Effector memory CD4-positive, alpha-beta T cell (primary cell): ENCODE results near the gene COX11.
A peak's percentile ranks its signal among the peaks of the same experiment; 100 is the strongest.

Experiments used
- DNase-seq, 3 donors: peaks; one replicate each; pipeline ENCODE4 v3.0.0-alpha.2; 2020
- H3K27ac ChIP-seq: 2 replicates; pipeline ENCODE4 v1.7.0; 2013; ENCODE audit warnings: mild to moderate bottlenecking, low read length, moderate library complexity; ENCODE audit not compliant: insufficient read depth, poor library complexity, severe bottlenecking
- H3K27me3 ChIP-seq: replicated peaks from 2 replicates; pipeline ENCODE4 v1.7.0; 2013; ENCODE audit warnings: mild to moderate bottlenecking, low read length; ENCODE audit not compliant: insufficient read depth, control insufficient read depth, poor library complexity, severe bottlenecking
- H3K36me3 ChIP-seq: 2 replicates; pipeline ENCODE4 v1.7.0; 2013; ENCODE audit warnings: mild to moderate bottlenecking, low read length, moderate library complexity; ENCODE audit not compliant: control insufficient read depth, insufficient read depth
- H3K4me1 ChIP-seq: 2 replicates; pipeline ENCODE4 v1.7.0; 2013; ENCODE audit warnings: low read length, mild to moderate bottlenecking; ENCODE audit not compliant: control insufficient read depth, insufficient read depth, poor library complexity, severe bottlenecking
- H3K4me3 ChIP-seq: 2 replicates; pipeline ENCODE4 v1.7.0; 2013; ENCODE audit warnings: low read length, low read depth, mild to moderate bottlenecking; ENCODE audit not compliant: insufficient read depth, poor library complexity, severe bottlenecking
- H3K9me3 ChIP-seq: 2 replicates; pipeline ENCODE4 v1.7.0; 2013; ENCODE audit warnings: mild to moderate bottlenecking, low read length, moderate library complexity; ENCODE audit not compliant: control insufficient read depth

Gene COX11

GRCh38 chr17:54969658-54970572, 1.5 kb upstream of the COX11 start:
- Histone ChIP-seq H3K9me3 (no peaks in the 10 kb centered on the region), H3K27ac (peak overlapping the region; percentile 74), H3K36me3 (no peaks in the 10 kb centered on the region), H3K27me3 (no peaks in the 10 kb centered on the region), H3K4me1 (no peaks in the 10 kb centered on the region), H3K4me3 (peak overlapping the region; percentile 79)
- DNase-seq: no peak

- Histone ChIP-seq H3K9me3 (no peaks in the 10 kb centered on the region), H3K36me3 (no peaks in the 10 kb centered on the region), H3K27ac (peak overlapping the region; percentile 74), H3K4me3 (peak overlapping the region; percentile 79), H3K27me3 (no peaks in the 10 kb centered on the region), H3K4me1 (no peaks in the 10 kb centered on the region)
- DNase-seq: no peak
Measured at GRCh38 chr17:54968988-54969332, 506 bp upstream of the COX11 start.

- Histone ChIP-seq H3K27me3 (no peaks in the 10 kb centered on the region), H3K4me3 (peak overlapping the region; percentile 79), H3K9me3 (no peaks in the 10 kb centered on the region), H3K27ac (peak overlapping the region; percentile 74), H3K36me3 (peaks cover 11% of the 10 kb centered on the region), H3K4me1 (no peaks in the 10 kb centered on the region)
- DNase-seq: no peak
Measured at GRCh38 chr17:54967621-54968261, 713 bp downstream of the COX11 start.

GRCh38 chr17:54956791-54957190, 11.7 kb downstream of the COX11 start:
- H3K9me3 ChIP-seq: no peaks in the 10 kb centered on the region
- no peaks in the 10 kb centered on the region for H3K4me1 ChIP-seq
- H3K36me3 ChIP-seq: peaks cover 12% of the 10 kb centered on the region
- DNase-seq: no peak
- no peak overlapping the region for H3K4me3 ChIP-seq
- no peaks in the 10 kb centered on the region for H3K27me3 ChIP-seq
- H3K27ac ChIP-seq: no peak overlapping the region

- no peak overlapping the region for H3K27ac ChIP-seq
- no peak overlapping the region for H3K4me3 ChIP-seq
- H3K4me1 ChIP-seq: no peaks in the 10 kb centered on the region
- H3K9me3 ChIP-seq: no peaks in the 10 kb centered on the region
- H3K36me3 ChIP-seq: no peaks in the 10 kb centered on the region
- no peak for DNase-seq
- H3K27me3 ChIP-seq: no peaks in the 10 kb centered on the region
Measured at GRCh38 chr17:54951286-54951685, 17.2 kb downstream of the COX11 start.

GRCh38 chr17:54950116-54950515, 18.3 kb downstream of the COX11 start:
- DNase-seq: no peak
- Histone ChIP-seq H3K27me3 (no peaks in the 10 kb centered on the region), H3K4me3 (no peak overlapping the region), H3K4me1 (no peaks in the 10 kb centered on the region), H3K36me3 (no peaks in the 10 kb centered on the region), H3K27ac (no peak overlapping the region), H3K9me3 (no peaks in the 10 kb centered on the region)

GRCh38 chr17:54948380-54948779, 20.1 kb downstream of the COX11 start:
- H3K27ac ChIP-seq: no peak overlapping the region
- no peaks in the 10 kb centered on the region for H3K36me3 ChIP-seq
- no peaks in the 10 kb centered on the region for H3K4me1 ChIP-seq
- H3K4me3 ChIP-seq: no peak overlapping the region
- DNase-seq: no peak
- H3K9me3 ChIP-seq: no peaks in the 10 kb centered on the region
- no peaks in the 10 kb centered on the region for H3K27me3 ChIP-seq

- Histone ChIP-seq H3K4me1 (no peaks in the 10 kb centered on the region), H3K27me3 (no peaks in the 10 kb centered on the region), H3K4me3 (no peak overlapping the region), H3K27ac (no peak overlapping the region), H3K36me3 (no peaks in the 10 kb centered on the region), H3K9me3 (no peaks in the 10 kb centered on the region)
- no peak for DNase-seq
Measured at GRCh38 chr17:54947396-54947795, 21.1 kb downstream of the COX11 start.

- no peak overlapping the region for H3K27ac ChIP-seq
- no peaks in the 10 kb centered on the region for H3K4me1 ChIP-seq
- H3K27me3 ChIP-seq: no peaks in the 10 kb centered on the region
- no peaks in the 10 kb centered on the region for H3K9me3 ChIP-seq
- no peak for DNase-seq
- H3K4me3 ChIP-seq: no peak overlapping the region
- no peaks in the 10 kb centered on the region for H3K36me3 ChIP-seq
Measured at GRCh38 chr17:54945671-54946070, 22.8 kb downstream of the COX11 start.

- H3K27ac ChIP-seq: no peak overlapping the region
- H3K27me3 ChIP-seq: no peaks in the 10 kb centered on the region
- H3K4me3 ChIP-seq: no peak overlapping the region
- H3K4me1 ChIP-seq: no peaks in the 10 kb centered on the region
- H3K9me3 ChIP-seq: no peaks in the 10 kb centered on the region
- DNase-seq: no peak
- H3K36me3 ChIP-seq: no peaks in the 10 kb centered on the region
Measured at GRCh38 chr17:54945231-54945630, 23.2 kb downstream of the COX11 start.
